ENCODE data around the gene SLC6A6.

- TF ChIP-seq, protein P1, sequence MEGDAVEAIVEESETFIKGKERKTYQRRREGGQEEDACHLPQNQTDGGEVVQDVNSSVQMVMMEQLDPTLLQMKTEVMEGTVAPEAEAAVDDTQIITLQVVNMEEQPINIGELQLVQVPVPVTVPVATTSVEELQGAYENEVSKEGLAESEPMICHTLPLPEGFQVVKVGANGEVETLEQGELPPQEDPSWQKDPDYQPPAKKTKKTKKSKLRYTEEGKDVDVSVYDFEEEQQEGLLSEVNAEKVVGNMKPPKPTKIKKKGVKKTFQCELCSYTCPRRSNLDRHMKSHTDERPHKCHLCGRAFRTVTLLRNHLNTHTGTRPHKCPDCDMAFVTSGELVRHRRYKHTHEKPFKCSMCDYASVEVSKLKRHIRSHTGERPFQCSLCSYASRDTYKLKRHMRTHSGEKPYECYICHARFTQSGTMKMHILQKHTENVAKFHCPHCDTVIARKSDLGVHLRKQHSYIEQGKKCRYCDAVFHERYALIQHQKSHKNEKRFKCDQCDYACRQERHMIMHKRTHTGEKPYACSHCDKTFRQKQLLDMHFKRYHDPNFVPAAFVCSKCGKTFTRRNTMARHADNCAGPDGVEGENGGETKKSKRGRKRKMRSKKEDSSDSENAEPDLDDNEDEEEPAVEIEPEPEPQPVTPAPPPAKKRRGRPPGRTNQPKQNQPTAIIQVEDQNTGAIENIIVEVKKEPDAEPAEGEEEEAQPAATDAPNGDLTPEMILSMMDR (IDR thresholded peaks at IDR 0.05): no peak
- TF ChIP-seq POLR2A (IDR thresholded peaks at IDR 0.05): no peak
These were observed 57.4 kb downstream of the SLC6A6 start for GRCh38 chr3:14459787-14460186.

Data from lower leg skin (tissue), 3 donors.